ENCODE results near the gene KIRREL3.

DNA sequence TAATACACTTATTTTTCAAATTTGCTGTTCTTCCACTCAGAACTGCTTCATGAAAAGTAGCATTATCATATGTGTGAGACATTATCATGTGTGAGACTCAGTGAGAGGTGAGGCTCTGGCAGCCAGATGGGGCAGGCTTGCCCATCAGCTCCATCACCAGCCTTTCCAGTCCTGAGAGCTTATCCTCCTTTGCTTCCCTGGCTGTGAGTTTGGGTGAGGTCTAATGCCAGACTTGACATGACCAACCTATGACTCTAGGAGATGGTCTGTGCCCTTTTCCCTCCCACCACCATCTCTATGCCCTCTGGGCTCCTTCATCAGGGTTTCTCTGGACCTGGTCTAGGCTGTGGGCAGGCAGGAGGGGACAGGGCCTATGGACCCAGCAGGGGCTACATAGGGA, 145.0 kb downstream of the KIRREL3 start:
- TF ChIP-seq, protein P1, sequence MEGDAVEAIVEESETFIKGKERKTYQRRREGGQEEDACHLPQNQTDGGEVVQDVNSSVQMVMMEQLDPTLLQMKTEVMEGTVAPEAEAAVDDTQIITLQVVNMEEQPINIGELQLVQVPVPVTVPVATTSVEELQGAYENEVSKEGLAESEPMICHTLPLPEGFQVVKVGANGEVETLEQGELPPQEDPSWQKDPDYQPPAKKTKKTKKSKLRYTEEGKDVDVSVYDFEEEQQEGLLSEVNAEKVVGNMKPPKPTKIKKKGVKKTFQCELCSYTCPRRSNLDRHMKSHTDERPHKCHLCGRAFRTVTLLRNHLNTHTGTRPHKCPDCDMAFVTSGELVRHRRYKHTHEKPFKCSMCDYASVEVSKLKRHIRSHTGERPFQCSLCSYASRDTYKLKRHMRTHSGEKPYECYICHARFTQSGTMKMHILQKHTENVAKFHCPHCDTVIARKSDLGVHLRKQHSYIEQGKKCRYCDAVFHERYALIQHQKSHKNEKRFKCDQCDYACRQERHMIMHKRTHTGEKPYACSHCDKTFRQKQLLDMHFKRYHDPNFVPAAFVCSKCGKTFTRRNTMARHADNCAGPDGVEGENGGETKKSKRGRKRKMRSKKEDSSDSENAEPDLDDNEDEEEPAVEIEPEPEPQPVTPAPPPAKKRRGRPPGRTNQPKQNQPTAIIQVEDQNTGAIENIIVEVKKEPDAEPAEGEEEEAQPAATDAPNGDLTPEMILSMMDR (IDR thresholded peaks at IDR 0.05): no peak
- TF ChIP-seq POLR2A (IDR thresholded peaks at IDR 0.05): no peak
